GM23338 (cell line): ENCODE data around the gene ZNF512. TPM values are rescaled to one million over a fixed set of nuclear protein-coding genes. Genes with fewer than 3 reads are reported as not detected.

Source experiments
- ATAC-seq: fragments of 200-7000 bp; cut with Tn5 transposase; 3 replicates; pipeline ENCODE4 v1.9.1; 2020
- DNase-seq: peaks from one replicate; pipeline ENCODE4 v3.0.0-alpha.2; 2015; ENCODE audit warnings: low spot score
- H2AFZ ChIP-seq: fragments of 200-600 bp; sonication (generic); 2 replicates; pipeline ENCODE4 v1.8.0; 2016; ENCODE audit warnings: antibody characterized with exemption, mild to moderate bottlenecking, moderate library complexity
- H3F3A ChIP-seq: fragments of 200-600 bp; sonication (generic); replicated peaks from 2 replicates; pipeline ENCODE4 v1.8.0; 2017; ENCODE audit warnings: antibody characterized with exemption, mixed run types, low read depth
- H3K27ac ChIP-seq: fragments of 200-600 bp; sonication (generic); 2 replicates; pipeline ENCODE4 v1.6.1; 2016; ENCODE audit warnings: low read depth
- H3K27me3 ChIP-seq: fragments of 200-600 bp; sonication (generic); 2 replicates; pipeline ENCODE4 v1.8.0; 2016; ENCODE audit warnings: mild to moderate bottlenecking, mixed run types, moderate library complexity; ENCODE audit not compliant: insufficient read depth
- H3K36me3 ChIP-seq: fragments of 200-600 bp; sonication (generic); 2 replicates; pipeline ENCODE4 v1.8.0; 2016; ENCODE audit warnings: mild to moderate bottlenecking; ENCODE audit not compliant: insufficient read depth
- H3K4me1 ChIP-seq: fragments of 200-600 bp; sonication (generic); 2 replicates; pipeline ENCODE4 v1.8.0; 2016; ENCODE audit warnings: mild to moderate bottlenecking, moderate library complexity; ENCODE audit not compliant: insufficient read depth
- H3K4me2 ChIP-seq: fragments of 200-600 bp; sonication (generic); 2 replicates; pipeline ENCODE4 v1.7.1; 2017; ENCODE audit warnings: mixed run types
- H3K4me3 ChIP-seq: fragments of 200-600 bp; sonication (generic); 2 replicates; pipeline ENCODE4 v1.6.1; 2016; ENCODE audit warnings: mixed run types
- H3K79me2 ChIP-seq: fragments of 200-600 bp; sonication (generic); replicated peaks from 2 replicates; pipeline ENCODE4 v1.8.0; 2017; ENCODE audit warnings: mild to moderate bottlenecking; ENCODE audit not compliant: insufficient read depth
- H3K9me2 ChIP-seq: fragments of 200-600 bp; sonication (generic); 2 replicates; pipeline ENCODE4 v1.8.0; 2017; ENCODE audit not compliant: insufficient read depth
- H4K20me1 ChIP-seq: fragments of 200-600 bp; sonication (generic); replicated peaks from 2 replicates; pipeline ENCODE4 v1.8.0; 2017; ENCODE audit warnings: mild to moderate bottlenecking; ENCODE audit not compliant: insufficient read depth
- H3K27ac Mint-ChIP-seq: 2 replicates; pipeline ENCODE4 v1.8.0; 2020; ENCODE audit warnings: inconsistent platforms, mild to moderate bottlenecking, moderate library complexity, mixed read lengths
- H3K27me3 Mint-ChIP-seq: 3 replicates; pipeline ENCODE4 v1.8.0; 2022; ENCODE audit warnings: low read depth, mild to moderate bottlenecking, moderate library complexity, mixed read lengths, inconsistent platforms; ENCODE audit not compliant: insufficient read depth, poor library complexity
- H3K36me3 Mint-ChIP-seq: 3 replicates; pipeline ENCODE4 v1.8.0; 2021; ENCODE audit warnings: low read depth, mild to moderate bottlenecking, inconsistent platforms, moderate library complexity, mixed read lengths
- H3K4me1 Mint-ChIP-seq: 3 replicates; pipeline ENCODE4 v1.8.0; 2020; ENCODE audit warnings: mild to moderate bottlenecking, inconsistent platforms, mixed read lengths
- H3K4me3 Mint-ChIP-seq: 3 replicates; pipeline ENCODE4 v1.8.0; 2021; ENCODE audit warnings: moderate library complexity, mild to moderate bottlenecking, inconsistent platforms, mixed read lengths
- H3K9me3 Mint-ChIP-seq: 3 replicates; pipeline ENCODE4 v1.8.0; 2020; ENCODE audit warnings: moderate library complexity, mild to moderate bottlenecking, inconsistent platforms, mixed read lengths
- CTCF ChIP-seq, 2 experiments: fragments of 200-600 bp in 1 of 2; sonication (generic) in 1 of 2; conservative IDR thresholded peaks; 2 replicates each; pipeline versions ENCODE4 v1.5.1 to v1.6.1; 2016 to 2017; ENCODE audit warnings: antibody characterized with exemption in 2 of 2, low read depth in 2 of 2, mild to moderate bottlenecking in 2 of 2, moderate library complexity in 1 of 2
- EZH2phosphoT487 ChIP-seq: fragments of 200-600 bp; sonication (generic); IDR thresholded peaks from one replicate; pipeline ENCODE4 v1.8.1; 2018; ENCODE audit warnings: antibody characterized with exemption; ENCODE audit not compliant: unreplicated experiment
- JUNB ChIP-seq: IDR thresholded peaks from one replicate; pipeline ENCODE4 v1.6.1; 2016; ENCODE audit warnings: antibody characterized with exemption; ENCODE audit not compliant: unreplicated experiment
- NANOG ChIP-seq: IDR thresholded peaks from 2 replicates; pipeline ENCODE4 v1.6.1; 2016; ENCODE audit warnings: antibody characterized with exemption, borderline replicate concordance
- REST ChIP-seq: IDR thresholded peaks from one replicate; pipeline ENCODE4 v1.6.1; 2018; ENCODE audit warnings: antibody characterized with exemption; ENCODE audit not compliant: unreplicated experiment
- STAT1 ChIP-seq: IDR thresholded peaks from one replicate; pipeline ENCODE4 v1.6.1; 2016; ENCODE audit warnings: antibody characterized with exemption; ENCODE audit not compliant: unreplicated experiment
- polyA plus RNA-seq: library from polyadenylated mRNA; unstranded; fragments of >200 nt; fragmentation: Nextera tagmentation; extraction: Ambion mirVana; gene quantifications from 2 replicates; pipeline ENCODE4 v1.2.1, GENCODE V29; 2016
- total RNA-seq: library from RNA; depleted of rRNA; stranded (reverse); fragments of >200 nt; shearing (Covaris generic); gene quantifications from 2 replicates; pipeline ENCODE4 v1.2.3, GENCODE V29; 2014
- TF ChIP-seq, protein P1 (sequence below): IDR thresholded peaks from 2 replicates; pipeline ENCODE4 v1.6.1; 2016; ENCODE audit warnings: antibody characterized with exemption
- TF ChIP-seq, protein P2 (sequence below): fragments of 250-450 bp; sonication (Bioruptor Pico); IDR thresholded peaks from 2 replicates; pipeline ENCODE4 v1.5.0; 2020; ENCODE audit warnings: mild to moderate bottlenecking, moderate library complexity

Gene ZNF512
- total and polyA plus RNA-seq, 2 experiments from 2014 or later: 26.0 to 38.4 TPM

GRCh38 chr2:27584597-27584996 lies 1.8 kb downstream of the ZNF512 start (continued):
- TF ChIP-seq REST: no peak
- TF ChIP-seq EZH2phosphoT487: no peak
- no peak for TF ChIP-seq JUNB
- TF ChIP-seq CTCF (conservative IDR thresholded peaks at IDR 0.05; ENCODE audit: low read depth in 2 of 2): no peak
- TF ChIP-seq, protein P1, sequence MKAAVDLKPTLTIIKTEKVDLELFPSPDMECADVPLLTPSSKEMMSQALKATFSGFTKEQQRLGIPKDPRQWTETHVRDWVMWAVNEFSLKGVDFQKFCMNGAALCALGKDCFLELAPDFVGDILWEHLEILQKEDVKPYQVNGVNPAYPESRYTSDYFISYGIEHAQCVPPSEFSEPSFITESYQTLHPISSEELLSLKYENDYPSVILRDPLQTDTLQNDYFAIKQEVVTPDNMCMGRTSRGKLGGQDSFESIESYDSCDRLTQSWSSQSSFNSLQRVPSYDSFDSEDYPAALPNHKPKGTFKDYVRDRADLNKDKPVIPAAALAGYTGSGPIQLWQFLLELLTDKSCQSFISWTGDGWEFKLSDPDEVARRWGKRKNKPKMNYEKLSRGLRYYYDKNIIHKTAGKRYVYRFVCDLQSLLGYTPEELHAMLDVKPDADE: no peak

GRCh38 chr2:27587025-27587424 lies 4.2 kb downstream of the ZNF512 start:
- Mint-ChIP-seq H3K27me3 (peaks cover 2% of the 10 kb centered on the region), H3K9me3 (peaks cover 16% of the 10 kb centered on the region; the same call in 2 of the 3 replicates), H3K4me3 (no peak overlapping the region), H3K36me3 (peaks cover 15% of the 10 kb centered on the region; the same call in 2 of the 3 replicates), H3K27ac (no peak overlapping the region), H3K4me1 (peaks cover 16% of the 10 kb centered on the region)
- Histone ChIP-seq H3K27me3 (no peaks in the 10 kb centered on the region), H3K79me2 (peaks cover 90% of the 10 kb centered on the region), H4K20me1 (peaks cover 35% of the 10 kb centered on the region), H3F3A (no peaks in the 10 kb centered on the region), H2AFZ (no peak overlapping the region), H3K4me3 (no peak overlapping the region), H3K4me1 (peaks cover 7% of the 10 kb centered on the region; the same call in 1 of the 2 replicates), H3K9me2 (0 out of 2 replicates have a peak, but pooled peaks cover 2% of the 10 kb centered on the region), H3K4me2 (no peak overlapping the region), H3K36me3 (no peaks in the 10 kb centered on the region), H3K27ac (no peak overlapping the region)
- DNase-seq (no peak), ATAC-seq (no peak)
- TF ChIP-seq JUNB: no peak
- no peak for TF ChIP-seq REST
- no peak for TF ChIP-seq STAT1
- no peak for TF ChIP-seq NANOG
- TF ChIP-seq, protein P2, sequence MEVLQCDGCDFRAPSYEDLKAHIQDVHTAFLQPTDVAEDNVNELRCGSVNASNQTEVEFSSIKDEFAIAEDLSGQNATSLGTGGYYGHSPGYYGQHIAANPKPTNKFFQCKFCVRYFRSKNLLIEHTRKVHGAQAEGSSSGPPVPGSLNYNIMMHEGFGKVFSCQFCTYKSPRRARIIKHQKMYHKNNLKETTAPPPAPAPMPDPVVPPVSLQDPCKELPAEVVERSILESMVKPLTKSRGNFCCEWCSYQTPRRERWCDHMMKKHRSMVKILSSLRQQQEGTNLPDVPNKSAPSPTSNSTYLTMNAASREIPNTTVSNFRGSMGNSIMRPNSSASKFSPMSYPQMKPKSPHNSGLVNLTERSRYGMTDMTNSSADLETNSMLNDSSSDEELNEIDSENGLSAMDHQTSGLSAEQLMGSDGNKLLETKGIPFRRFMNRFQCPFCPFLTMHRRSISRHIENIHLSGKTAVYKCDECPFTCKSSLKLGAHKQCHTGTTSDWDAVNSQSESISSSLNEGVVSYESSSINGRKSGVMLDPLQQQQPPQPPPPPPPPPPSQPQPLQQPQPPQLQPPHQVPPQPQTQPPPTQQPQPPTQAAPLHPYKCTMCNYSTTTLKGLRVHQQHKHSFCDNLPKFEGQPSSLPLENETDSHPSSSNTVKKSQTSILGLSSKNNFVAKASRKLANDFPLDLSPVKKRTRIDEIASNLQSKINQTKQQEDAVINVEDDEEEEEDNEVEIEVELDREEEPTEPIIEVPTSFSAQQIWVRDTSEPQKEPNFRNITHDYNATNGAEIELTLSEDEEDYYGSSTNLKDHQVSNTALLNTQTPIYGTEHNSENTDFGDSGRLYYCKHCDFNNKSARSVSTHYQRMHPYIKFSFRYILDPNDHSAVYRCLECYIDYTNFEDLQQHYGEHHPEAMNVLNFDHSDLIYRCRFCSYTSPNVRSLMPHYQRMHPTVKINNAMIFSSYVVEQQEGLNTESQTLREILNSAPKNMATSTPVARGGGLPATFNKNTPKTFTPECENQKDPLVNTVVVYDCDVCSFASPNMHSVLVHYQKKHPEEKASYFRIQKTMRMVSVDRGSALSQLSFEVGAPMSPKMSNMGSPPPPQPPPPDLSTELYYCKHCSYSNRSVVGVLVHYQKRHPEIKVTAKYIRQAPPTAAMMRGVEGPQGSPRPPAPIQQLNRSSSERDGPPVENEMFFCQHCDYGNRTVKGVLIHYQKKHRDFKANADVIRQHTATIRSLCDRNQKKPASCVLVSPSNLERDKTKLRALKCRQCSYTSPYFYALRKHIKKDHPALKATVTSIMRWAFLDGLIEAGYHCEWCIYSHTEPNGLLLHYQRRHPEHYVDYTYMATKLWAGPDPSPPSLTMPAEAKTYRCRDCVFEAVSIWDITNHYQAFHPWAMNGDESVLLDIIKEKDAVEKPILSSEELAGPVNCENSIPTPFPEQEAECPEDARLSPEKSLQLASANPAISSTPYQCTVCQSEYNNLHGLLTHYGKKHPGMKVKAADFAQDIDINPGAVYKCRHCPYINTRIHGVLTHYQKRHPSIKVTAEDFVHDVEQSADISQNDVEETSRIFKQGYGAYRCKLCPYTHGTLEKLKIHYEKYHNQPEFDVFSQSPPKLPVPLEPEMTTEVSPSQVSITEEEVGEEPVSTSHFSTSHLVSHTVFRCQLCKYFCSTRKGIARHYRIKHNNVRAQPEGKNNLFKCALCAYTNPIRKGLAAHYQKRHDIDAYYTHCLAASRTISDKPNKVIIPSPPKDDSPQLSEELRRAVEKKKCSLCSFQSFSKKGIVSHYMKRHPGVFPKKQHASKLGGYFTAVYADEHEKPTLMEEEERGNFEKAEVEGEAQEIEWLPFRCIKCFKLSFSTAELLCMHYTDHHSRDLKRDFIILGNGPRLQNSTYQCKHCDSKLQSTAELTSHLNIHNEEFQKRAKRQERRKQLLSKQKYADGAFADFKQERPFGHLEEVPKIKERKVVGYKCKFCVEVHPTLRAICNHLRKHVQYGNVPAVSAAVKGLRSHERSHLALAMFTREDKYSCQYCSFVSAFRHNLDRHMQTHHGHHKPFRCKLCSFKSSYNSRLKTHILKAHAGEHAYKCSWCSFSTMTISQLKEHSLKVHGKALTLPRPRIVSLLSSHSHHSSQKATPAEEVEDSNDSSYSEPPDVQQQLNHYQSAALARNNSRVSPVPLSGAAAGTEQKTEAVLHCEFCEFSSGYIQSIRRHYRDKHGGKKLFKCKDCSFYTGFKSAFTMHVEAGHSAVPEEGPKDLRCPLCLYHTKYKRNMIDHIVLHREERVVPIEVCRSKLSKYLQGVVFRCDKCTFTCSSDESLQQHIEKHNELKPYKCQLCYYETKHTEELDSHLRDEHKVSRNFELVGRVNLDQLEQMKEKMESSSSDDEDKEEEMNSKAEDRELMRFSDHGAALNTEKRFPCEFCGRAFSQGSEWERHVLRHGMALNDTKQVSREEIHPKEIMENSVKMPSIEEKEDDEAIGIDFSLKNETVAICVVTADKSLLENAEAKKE (CRISPR knock-in tag): no peak
